ENCODE data around the gene CDCA4.

The CDCA4 gene

DNA sequence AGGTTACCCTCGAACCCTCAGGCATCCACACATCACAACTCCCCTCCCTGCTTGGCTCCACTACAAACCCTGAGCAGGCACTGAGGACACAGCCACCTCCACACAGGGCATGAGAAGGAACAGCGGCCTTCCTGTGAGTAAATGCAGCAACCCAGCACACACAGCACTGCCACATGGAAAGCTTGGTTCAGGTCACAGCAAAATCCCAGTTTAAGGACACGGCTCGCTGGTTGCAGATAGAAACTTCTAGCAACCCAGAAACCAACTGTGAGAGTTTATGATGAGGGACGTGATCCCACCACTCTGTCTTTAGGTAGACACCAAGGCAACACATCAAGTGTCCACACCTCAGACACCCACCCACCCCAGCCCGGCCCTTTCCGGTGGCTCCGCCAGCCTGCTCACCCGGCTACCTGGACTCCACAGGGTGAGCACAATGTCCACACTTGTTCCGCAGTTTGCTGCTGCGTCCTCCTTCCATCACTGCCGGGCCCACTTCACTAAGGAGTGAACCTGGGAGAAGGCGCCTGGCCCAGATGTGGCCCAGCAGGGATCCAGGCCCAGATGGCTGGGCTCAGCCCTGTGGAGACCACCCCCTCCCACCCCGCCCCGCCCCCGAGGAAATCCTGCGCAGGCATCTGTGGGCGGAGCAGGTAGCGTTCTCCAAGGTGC lies 13.2 kb downstream of the CDCA4 start:
- Histone ChIP-seq H3K27me3 (replicated peaks in 2 of 5; ENCODE audit: control insufficient read depth in 4 of 5, insufficient read depth in 5 of 5, low read length in 4 of 5) (no peaks in the 10 kb centered on the region), H3K9me3 (ENCODE audit: control extremely low read depth in 1 of 5, control insufficient read depth in 4 of 5, insufficient read depth in 2 of 5, low read depth in 1 of 5, low read length in 4 of 5) (no peaks in the 10 kb centered on the region), H3K36me3 (ENCODE audit: control insufficient read depth in 4 of 4, insufficient read depth in 4 of 4, low read length in 3 of 4) (peaks cover 11 to 65% (median 36%) of the 10 kb centered on the region in 4 experiments), H3K27ac (ENCODE audit: insufficient read depth in 1 of 2, low read depth in 1 of 2, low read length in 2 of 2, poor library complexity in 1 of 2, severe bottlenecking in 2 of 2) (no peak overlapping the region), H3K4me1 (ENCODE audit: control extremely low read depth in 1 of 4, control insufficient read depth in 4 of 4, insufficient read depth in 4 of 4, low read length in 3 of 4) (peaks cover 0 to 2% (median 0%) of the 10 kb centered on the region in 4 experiments), H3K4me3 (ENCODE audit: control insufficient read depth in 1 of 7, extremely low read depth in 1 of 7, insufficient read depth in 4 of 7, low read depth in 2 of 7, low read length in 6 of 7) (no peak overlapping the region)
- ChIA-PET POLR2A (no interaction called here), CTCF (no interaction called here)
- DNase-seq, result no peak
- WGBS (ENCODE audit: insufficient coverage), result 100% methylated on average over 17 of the region's 19 CpGs

DNA sequence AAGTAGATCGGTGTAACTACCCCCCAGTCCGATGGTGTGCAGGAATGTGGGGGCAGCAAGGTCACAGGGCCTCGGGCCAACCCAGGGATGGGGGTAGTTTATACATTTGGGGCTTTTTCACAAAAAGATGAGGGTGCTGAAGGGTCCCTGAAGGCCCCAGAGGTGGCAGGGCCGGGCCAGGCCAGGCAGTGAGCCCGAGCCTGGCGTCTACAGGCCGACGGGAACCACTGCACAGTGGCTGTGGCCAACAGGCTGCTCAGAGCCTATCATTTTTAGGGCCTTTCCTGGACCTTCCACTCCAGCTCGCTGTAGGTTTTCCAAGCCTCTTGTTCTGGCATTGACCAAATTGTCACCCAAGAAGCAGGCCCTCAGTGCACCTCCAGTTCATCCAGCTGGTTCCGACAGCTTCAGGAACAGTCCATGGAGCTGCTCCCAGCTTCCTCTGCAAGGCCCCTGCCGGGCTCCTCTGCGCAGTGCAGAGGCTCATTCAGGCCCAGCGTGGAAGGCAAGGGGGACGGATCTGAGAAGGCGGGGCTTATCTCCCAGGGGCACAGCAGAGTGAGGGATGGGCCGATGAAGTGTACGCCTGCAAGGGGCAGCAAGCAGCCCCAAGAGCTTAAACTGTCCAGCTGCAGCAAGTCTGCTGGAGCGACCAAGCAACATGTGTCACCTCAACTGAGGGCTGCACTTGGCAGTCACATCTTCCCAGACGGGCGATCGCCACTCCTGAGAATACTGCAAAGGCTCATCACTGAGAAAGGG lies 13.9 kb downstream of the CDCA4 start:
- Histone ChIP-seq H3K4me1 (ENCODE audit: control extremely low read depth in 1 of 4, control insufficient read depth in 4 of 4, insufficient read depth in 4 of 4, low read length in 3 of 4) (no peaks in the 10 kb centered on the region), H3K9me3 (ENCODE audit: control extremely low read depth in 1 of 5, control insufficient read depth in 4 of 5, insufficient read depth in 2 of 5, low read depth in 1 of 5, low read length in 4 of 5) (no peaks in the 10 kb centered on the region), H3K4me3 (ENCODE audit: control insufficient read depth in 1 of 7, extremely low read depth in 1 of 7, insufficient read depth in 4 of 7, low read depth in 2 of 7, low read length in 6 of 7) (no peak overlapping the region), H3K36me3 (ENCODE audit: control insufficient read depth in 4 of 4, insufficient read depth in 4 of 4, low read length in 3 of 4) (peaks cover 11 to 58% (median 36%) of the 10 kb centered on the region in 4 experiments), H3K27ac (ENCODE audit: insufficient read depth in 1 of 2, low read depth in 1 of 2, low read length in 2 of 2, poor library complexity in 1 of 2, severe bottlenecking in 2 of 2) (no peak overlapping the region), H3K27me3 (replicated peaks in 2 of 5; ENCODE audit: control insufficient read depth in 4 of 5, insufficient read depth in 5 of 5, low read length in 4 of 5) (no peaks in the 10 kb centered on the region)
- ChIA-PET CTCF (interaction anchor here (1.2 to 1.5 kb wide), 2 partner anchors 14 kb away, joined by 4 to 5 read pairs; partner anchors contain the start of gene CDCA4), POLR2A (no interaction called here)
- DNase-seq, result no peak
- WGBS (ENCODE audit: insufficient coverage), result 96% methylated on average over 19 of the region's 21 CpGs

DNA sequence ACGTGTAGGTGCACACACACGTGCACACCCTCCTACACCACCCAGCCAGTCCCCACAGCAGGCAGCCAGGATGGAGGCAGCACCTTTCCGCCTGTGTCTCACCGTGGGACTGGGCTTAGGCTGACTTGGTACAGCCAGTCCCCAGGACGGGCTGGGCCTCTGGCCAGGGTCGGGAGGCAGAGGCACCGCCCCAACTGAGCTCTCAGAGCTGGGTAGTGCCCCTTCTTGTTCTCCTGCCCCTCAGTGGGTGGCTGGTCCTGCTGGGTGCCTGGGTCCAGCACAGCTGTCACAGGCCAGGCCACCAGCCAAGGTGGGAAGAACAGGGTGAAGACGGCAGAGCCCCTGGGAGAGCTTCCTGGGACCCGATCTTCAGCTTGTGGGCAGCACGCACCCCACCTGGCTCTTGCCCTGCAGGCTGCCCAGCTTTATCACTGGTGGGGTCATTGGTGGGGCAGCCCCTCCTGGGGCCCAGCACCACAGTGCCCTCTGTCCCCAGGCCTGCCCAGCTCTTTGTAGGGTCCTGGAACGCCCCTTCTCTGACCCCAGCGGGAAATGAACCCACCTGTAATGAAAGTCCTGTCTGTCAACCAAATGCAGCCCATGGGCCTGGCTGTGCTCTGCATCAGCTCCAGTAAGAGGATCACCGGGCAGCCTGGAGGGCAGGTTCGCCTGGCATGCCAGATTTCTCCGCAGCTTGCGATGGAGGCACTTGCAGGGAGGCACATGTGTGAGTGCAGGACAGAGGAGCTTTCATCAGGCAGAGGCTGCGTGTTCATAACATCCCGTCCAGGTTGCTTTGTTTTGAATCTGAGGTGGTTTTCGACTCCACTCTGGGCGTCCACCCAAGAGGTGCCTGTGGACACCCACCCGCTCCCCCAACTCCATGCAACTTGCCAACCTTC lies 14.7 kb downstream of the CDCA4 start:
- no peak for DNase-seq
- WGBS (ENCODE audit: insufficient coverage), result 99% methylated on average over 18 of the region's 21 CpGs
- Histone ChIP-seq H3K4me3 (ENCODE audit: control insufficient read depth in 1 of 7, extremely low read depth in 1 of 7, insufficient read depth in 4 of 7, low read depth in 2 of 7, low read length in 6 of 7) (no peak overlapping the region), H3K27ac (ENCODE audit: insufficient read depth in 1 of 2, low read depth in 1 of 2, low read length in 2 of 2, poor library complexity in 1 of 2, severe bottlenecking in 2 of 2) (no peak overlapping the region), H3K9me3 (ENCODE audit: control extremely low read depth in 1 of 5, control insufficient read depth in 4 of 5, insufficient read depth in 2 of 5, low read depth in 1 of 5, low read length in 4 of 5) (no peaks in the 10 kb centered on the region), H3K27me3 (replicated peaks in 2 of 5; ENCODE audit: control insufficient read depth in 4 of 5, insufficient read depth in 5 of 5, low read length in 4 of 5) (no peaks in the 10 kb centered on the region), H3K36me3 (ENCODE audit: control insufficient read depth in 4 of 4, insufficient read depth in 4 of 4, low read length in 3 of 4) (peaks cover 11 to 50% (median 32%) of the 10 kb centered on the region in 4 experiments), H3K4me1 (ENCODE audit: control extremely low read depth in 1 of 4, control insufficient read depth in 4 of 4, insufficient read depth in 4 of 4, low read length in 3 of 4) (no peaks in the 10 kb centered on the region)
- ChIA-PET CTCF (interaction anchor here (1.0 to 2.6 kb wide), 7 partner anchors 8 to 70 kb away, joined by 3 to 9 read pairs (median 5); partner anchors contain the start of gene CDCA4), POLR2A (interaction anchor here (0.7 to 0.9 kb wide), 2 partner anchors 12 to 38 kb away, joined by 3 read pairs; no protein-coding TSS in a partner anchor)

DNA sequence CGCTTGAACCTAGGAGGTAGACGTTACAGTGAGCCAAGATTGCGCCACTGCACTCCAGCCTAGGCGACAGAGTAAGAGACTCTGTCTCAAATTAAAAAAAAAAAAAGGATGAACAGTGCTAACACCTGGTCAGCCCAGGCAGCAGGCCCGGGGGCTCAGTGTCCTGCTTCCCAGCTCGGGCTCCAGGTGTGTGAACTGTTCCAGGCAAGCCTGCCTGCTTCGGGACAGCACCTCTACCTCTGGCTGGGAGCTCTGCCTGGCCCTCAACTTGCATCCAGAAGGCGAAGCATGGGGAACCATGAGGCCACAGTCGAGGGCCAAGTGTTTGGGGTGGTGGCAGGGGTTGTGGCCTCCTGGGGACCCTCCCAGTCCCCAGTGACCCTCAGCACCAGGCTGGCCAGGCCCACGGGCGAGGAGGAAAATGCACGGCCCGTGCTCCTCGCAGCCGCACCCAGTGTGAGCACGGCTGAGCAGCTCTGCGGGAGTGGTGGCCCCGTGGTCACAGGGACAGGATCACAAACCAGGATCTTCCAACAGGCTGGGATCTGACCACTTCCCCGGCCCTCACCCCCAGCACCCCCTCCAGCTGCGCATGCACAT lies 15.5 kb downstream of the CDCA4 start:
- 94% methylated on average over 18 of the region's 20 CpGs for WGBS (ENCODE audit: insufficient coverage)
- ChIA-PET POLR2A (interaction anchor here (0.6 to 0.9 kb wide), 2 partner anchors 13 to 57 kb away, joined by 3 read pairs; no protein-coding TSS in a partner anchor), CTCF (interaction anchor here (1.0 to 2.6 kb wide), 7 partner anchors 9 to 71 kb away, joined by 3 to 9 read pairs (median 5); partner anchors contain the start of gene CDCA4)
- H3K27ac ChIP-seq (ENCODE audit: insufficient read depth in 1 of 2, low read depth in 1 of 2, low read length in 2 of 2, poor library complexity in 1 of 2, severe bottlenecking in 2 of 2), result no peak overlapping the region
- no peak overlapping the region for H3K4me3 ChIP-seq (ENCODE audit: control insufficient read depth in 1 of 7, extremely low read depth in 1 of 7, insufficient read depth in 4 of 7, low read depth in 2 of 7, low read length in 6 of 7)
- H3K9me3 ChIP-seq (ENCODE audit: control extremely low read depth in 1 of 5, control insufficient read depth in 4 of 5, insufficient read depth in 2 of 5, low read depth in 1 of 5, low read length in 4 of 5), result no peaks in the 10 kb centered on the region
- H3K36me3 ChIP-seq (ENCODE audit: control insufficient read depth in 4 of 4, insufficient read depth in 4 of 4, low read length in 3 of 4), result peaks cover 9 to 43% (median 27%) of the 10 kb centered on the region in 4 experiments
- DNase-seq, result no peak
- H3K27me3 ChIP-seq (replicated peaks in 2 of 5; ENCODE audit: control insufficient read depth in 4 of 5, insufficient read depth in 5 of 5, low read length in 4 of 5), result no peaks in the 10 kb centered on the region
- no peaks in the 10 kb centered on the region for H3K4me1 ChIP-seq (ENCODE audit: control extremely low read depth in 1 of 4, control insufficient read depth in 4 of 4, insufficient read depth in 4 of 4, low read length in 3 of 4)

DNA sequence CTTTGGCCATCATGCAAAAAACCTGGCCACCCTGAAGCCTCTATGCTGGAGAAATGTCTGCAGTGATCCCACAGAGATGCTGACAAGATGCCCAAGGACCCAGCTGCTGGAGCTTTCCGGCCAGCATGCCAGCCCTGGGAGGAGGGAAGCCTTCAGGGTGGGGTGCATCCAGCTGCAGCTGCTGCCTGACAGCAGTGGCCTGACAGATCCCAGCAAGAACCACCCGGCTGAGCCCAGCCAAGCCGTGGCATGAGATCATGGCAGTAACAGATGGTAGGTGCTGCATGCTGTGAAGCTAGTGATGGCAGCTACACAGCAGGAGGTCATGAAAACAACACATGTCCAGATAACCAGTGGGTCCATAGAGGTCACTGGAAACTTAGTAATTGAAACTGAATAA lies 21.5 kb downstream of the CDCA4 start:
- Histone ChIP-seq H3K36me3 (ENCODE audit: control insufficient read depth in 4 of 4, insufficient read depth in 4 of 4, low read length in 3 of 4) (peaks cover 0 to 8% (median 0%) of the 10 kb centered on the region in 4 experiments), H3K27ac (ENCODE audit: insufficient read depth in 1 of 2, low read depth in 1 of 2, low read length in 2 of 2, poor library complexity in 1 of 2, severe bottlenecking in 2 of 2) (no peak overlapping the region), H3K4me1 (ENCODE audit: control extremely low read depth in 1 of 4, control insufficient read depth in 4 of 4, insufficient read depth in 4 of 4, low read length in 3 of 4) (no peaks in the 10 kb centered on the region), H3K9me3 (ENCODE audit: control extremely low read depth in 1 of 5, control insufficient read depth in 4 of 5, insufficient read depth in 2 of 5, low read depth in 1 of 5, low read length in 4 of 5) (no peaks in the 10 kb centered on the region), H3K27me3 (replicated peaks in 2 of 5; ENCODE audit: control insufficient read depth in 4 of 5, insufficient read depth in 5 of 5, low read length in 4 of 5) (no peaks in the 10 kb centered on the region), H3K4me3 (ENCODE audit: control insufficient read depth in 1 of 7, extremely low read depth in 1 of 7, insufficient read depth in 4 of 7, low read depth in 2 of 7, low read length in 6 of 7) (no peak overlapping the region)
- POLR2A ChIA-PET, result interaction anchor here (0.8 kb wide), 1 partner anchor 52 kb away, joined by 3 read pairs; no protein-coding TSS in a partner anchor
- WGBS (ENCODE audit: insufficient coverage), result 97% methylated on average over 3 of the region's 3 CpGs
- DNase-seq, result no peak
- CTCF ChIA-PET, result interaction anchor here (0.8 to 2.3 kb wide), 8 partner anchors 9 to 34 kb away, joined by 3 to 8 read pairs (median 5); no protein-coding TSS in a partner anchor

DNA sequence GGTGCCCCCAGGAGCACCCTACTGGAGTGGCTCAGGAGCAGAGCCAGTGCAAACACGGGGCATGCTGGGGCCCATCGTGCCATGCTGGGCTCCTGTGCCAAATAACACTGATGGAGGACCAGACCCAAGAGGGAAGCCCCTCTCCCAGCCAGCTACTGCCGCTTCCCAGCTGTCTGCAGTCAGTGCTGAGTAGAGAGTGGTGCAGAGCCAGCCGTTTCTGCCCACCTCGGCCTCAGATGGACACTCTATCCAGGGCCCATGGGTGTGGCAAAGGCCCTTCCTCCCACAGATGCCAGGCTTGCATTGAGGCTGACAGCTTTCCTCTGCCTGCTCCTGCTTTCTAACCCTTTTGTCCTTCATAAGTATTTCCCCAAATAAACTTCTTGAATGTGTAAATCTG lies 22.1 kb downstream of the CDCA4 start:
- peaks cover 0 to 2% (median under 1%) of the 10 kb centered on the region in 4 experiments for H3K4me1 ChIP-seq (ENCODE audit: control extremely low read depth in 1 of 4, control insufficient read depth in 4 of 4, insufficient read depth in 4 of 4, low read length in 3 of 4)
- ChIA-PET POLR2A (interaction anchor here (0.9 kb wide), 1 partner anchor 18 kb away, joined by 3 read pairs; no protein-coding TSS in a partner anchor), CTCF (interaction anchor here (1.0 to 2.3 kb wide), 6 partner anchors 9 to 25 kb away, joined by 4 to 8 read pairs (median 6); no protein-coding TSS in a partner anchor)
- no peak for DNase-seq
- no peaks in the 10 kb centered on the region for H3K27me3 ChIP-seq (replicated peaks in 2 of 5; ENCODE audit: control insufficient read depth in 4 of 5, insufficient read depth in 5 of 5, low read length in 4 of 5)
- no peak overlapping the region for H3K4me3 ChIP-seq (ENCODE audit: control insufficient read depth in 1 of 7, extremely low read depth in 1 of 7, insufficient read depth in 4 of 7, low read depth in 2 of 7, low read length in 6 of 7)
- 98% methylated on average over 5 of the region's 5 CpGs for WGBS (ENCODE audit: insufficient coverage)
- peaks cover 0 to 8% (median 0%) of the 10 kb centered on the region in 4 experiments for H3K36me3 ChIP-seq (ENCODE audit: control insufficient read depth in 4 of 4, insufficient read depth in 4 of 4, low read length in 3 of 4)
- no peak overlapping the region for H3K27ac ChIP-seq (ENCODE audit: insufficient read depth in 1 of 2, low read depth in 1 of 2, low read length in 2 of 2, poor library complexity in 1 of 2, severe bottlenecking in 2 of 2)
- H3K9me3 ChIP-seq (ENCODE audit: control extremely low read depth in 1 of 5, control insufficient read depth in 4 of 5, insufficient read depth in 2 of 5, low read depth in 1 of 5, low read length in 4 of 5), result no peaks in the 10 kb centered on the region
